ENCODE data around the gene PLEKHA1.

PLEKHA1 gene

DNA sequence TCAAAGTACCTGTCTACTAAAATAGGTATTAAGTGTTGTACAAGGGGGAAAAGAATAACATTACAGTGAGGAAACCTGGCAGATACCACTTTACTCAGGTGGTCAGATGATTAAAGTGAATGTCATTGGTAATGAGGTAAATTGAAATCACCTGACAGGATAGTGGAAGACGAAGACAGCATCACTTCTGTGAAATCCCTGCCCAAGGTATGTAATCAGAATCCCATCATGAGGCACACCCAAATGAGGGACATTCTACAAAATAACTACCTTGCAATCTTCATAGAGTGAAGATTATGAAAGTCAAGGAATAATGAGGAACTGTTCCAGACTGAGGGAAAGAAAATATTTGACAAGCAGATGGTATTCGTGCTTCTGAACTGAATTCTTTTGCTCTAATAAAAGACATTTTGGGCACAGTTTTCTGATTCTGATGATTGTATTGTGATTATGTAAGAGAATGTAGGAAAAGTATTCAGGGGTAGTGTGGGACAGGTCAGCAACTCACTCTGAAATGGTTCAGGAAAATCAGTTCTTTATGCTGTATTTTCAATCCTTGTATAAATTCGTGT is 46.6 kb downstream of the PLEKHA1 start:
- peaks cover 21% of the 10 kb centered on the region for H3K36me3 ChIP-seq (ENCODE audit: insufficient read depth, low read length)
- ATAC-seq (ENCODE audit: insufficient read depth, low read depth), result no peak

DNA sequence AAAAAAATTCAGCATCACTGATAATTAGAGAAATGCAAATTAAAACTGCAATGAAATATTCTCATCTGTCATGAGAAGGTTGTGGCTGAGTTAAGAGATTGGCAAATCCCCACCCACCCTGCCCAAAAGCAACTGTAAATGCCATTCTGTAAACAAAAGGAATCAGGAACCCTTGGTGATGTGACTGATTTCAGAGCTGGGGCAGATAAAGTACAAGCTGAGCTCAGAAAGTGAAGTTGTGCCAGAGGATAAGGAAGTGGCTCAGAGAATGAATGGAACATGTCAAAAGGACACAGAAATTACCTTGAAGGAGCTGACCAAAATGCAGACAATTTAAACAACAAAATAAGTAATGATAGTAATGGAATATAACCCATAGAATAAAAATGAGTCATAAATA is 47.2 kb downstream of the PLEKHA1 start:
- Histone ChIP-seq H3K36me3 (ENCODE audit: insufficient read depth, low read length) (peaks cover 18% of the 10 kb centered on the region), H3K79me2 (ENCODE audit: insufficient read depth, low read length) (no peaks in the 10 kb centered on the region), H3K27ac (ENCODE audit: low read length) (no peak overlapping the region), H2AFZ (ENCODE audit: low read depth, low read length) (no peak overlapping the region), H3K4me1 (ENCODE audit: insufficient read depth, low read length) (peaks cover 2% of the 10 kb centered on the region), H4K20me1 (ENCODE audit: insufficient read depth, low read length) (no peaks in the 10 kb centered on the region), H3K9ac (ENCODE audit: low read depth, low read length) (no peak overlapping the region), H3K9me3 (ENCODE audit: insufficient read depth, low read length, severe bottlenecking) (no peaks in the 10 kb centered on the region), H3K27me3 (ENCODE audit: insufficient read depth, low read length, poor library complexity) (no peaks in the 10 kb centered on the region), H3K4me3 (ENCODE audit: low read depth in 1 of 2, low read length in 2 of 2) (no peak overlapping the region), H3K4me2 (ENCODE audit: insufficient read depth, low read length) (no peak overlapping the region)
- TF ChIP-seq EZH2 (IDR thresholded peaks at IDR 0.05; ENCODE audit: borderline replicate concordance, low read depth, low read length, severe bottlenecking), result no peak
- TF ChIP-seq, protein P1, sequence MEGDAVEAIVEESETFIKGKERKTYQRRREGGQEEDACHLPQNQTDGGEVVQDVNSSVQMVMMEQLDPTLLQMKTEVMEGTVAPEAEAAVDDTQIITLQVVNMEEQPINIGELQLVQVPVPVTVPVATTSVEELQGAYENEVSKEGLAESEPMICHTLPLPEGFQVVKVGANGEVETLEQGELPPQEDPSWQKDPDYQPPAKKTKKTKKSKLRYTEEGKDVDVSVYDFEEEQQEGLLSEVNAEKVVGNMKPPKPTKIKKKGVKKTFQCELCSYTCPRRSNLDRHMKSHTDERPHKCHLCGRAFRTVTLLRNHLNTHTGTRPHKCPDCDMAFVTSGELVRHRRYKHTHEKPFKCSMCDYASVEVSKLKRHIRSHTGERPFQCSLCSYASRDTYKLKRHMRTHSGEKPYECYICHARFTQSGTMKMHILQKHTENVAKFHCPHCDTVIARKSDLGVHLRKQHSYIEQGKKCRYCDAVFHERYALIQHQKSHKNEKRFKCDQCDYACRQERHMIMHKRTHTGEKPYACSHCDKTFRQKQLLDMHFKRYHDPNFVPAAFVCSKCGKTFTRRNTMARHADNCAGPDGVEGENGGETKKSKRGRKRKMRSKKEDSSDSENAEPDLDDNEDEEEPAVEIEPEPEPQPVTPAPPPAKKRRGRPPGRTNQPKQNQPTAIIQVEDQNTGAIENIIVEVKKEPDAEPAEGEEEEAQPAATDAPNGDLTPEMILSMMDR (IDR thresholded peaks at IDR 0.05; ENCODE audit: borderline replicate concordance, extremely low read depth, low read length, poor library complexity, severe bottlenecking), result no peak
- DNase-seq (no peak), ATAC-seq (ENCODE audit: insufficient read depth, low read depth) (no peak)

More for the DNA sequence above, 46.6 kb downstream of the PLEKHA1 start:
- DNase-seq, result no peak
- Histone ChIP-seq H3K27me3 (ENCODE audit: insufficient read depth, low read length, poor library complexity) (no peaks in the 10 kb centered on the region), H3K9me3 (ENCODE audit: insufficient read depth, low read length, severe bottlenecking) (no peaks in the 10 kb centered on the region), H2AFZ (ENCODE audit: low read depth, low read length) (no peak overlapping the region), H3K4me3 (ENCODE audit: low read depth in 1 of 2, low read length in 2 of 2) (no peak overlapping the region), H3K4me1 (ENCODE audit: insufficient read depth, low read length) (peaks cover 8% of the 10 kb centered on the region), H3K4me2 (ENCODE audit: insufficient read depth, low read length) (no peak overlapping the region), H3K27ac (ENCODE audit: low read length) (no peak overlapping the region), H3K9ac (ENCODE audit: low read depth, low read length) (no peak overlapping the region), H4K20me1 (ENCODE audit: insufficient read depth, low read length) (no peaks in the 10 kb centered on the region), H3K79me2 (ENCODE audit: insufficient read depth, low read length) (no peaks in the 10 kb centered on the region)
- TF ChIP-seq EZH2 (IDR thresholded peaks at IDR 0.05; ENCODE audit: borderline replicate concordance, low read depth, low read length, severe bottlenecking), result no peak
- TF ChIP-seq, protein P1 (IDR thresholded peaks at IDR 0.05; ENCODE audit: borderline replicate concordance, extremely low read depth, low read length, poor library complexity, severe bottlenecking), result no peak

DNA sequence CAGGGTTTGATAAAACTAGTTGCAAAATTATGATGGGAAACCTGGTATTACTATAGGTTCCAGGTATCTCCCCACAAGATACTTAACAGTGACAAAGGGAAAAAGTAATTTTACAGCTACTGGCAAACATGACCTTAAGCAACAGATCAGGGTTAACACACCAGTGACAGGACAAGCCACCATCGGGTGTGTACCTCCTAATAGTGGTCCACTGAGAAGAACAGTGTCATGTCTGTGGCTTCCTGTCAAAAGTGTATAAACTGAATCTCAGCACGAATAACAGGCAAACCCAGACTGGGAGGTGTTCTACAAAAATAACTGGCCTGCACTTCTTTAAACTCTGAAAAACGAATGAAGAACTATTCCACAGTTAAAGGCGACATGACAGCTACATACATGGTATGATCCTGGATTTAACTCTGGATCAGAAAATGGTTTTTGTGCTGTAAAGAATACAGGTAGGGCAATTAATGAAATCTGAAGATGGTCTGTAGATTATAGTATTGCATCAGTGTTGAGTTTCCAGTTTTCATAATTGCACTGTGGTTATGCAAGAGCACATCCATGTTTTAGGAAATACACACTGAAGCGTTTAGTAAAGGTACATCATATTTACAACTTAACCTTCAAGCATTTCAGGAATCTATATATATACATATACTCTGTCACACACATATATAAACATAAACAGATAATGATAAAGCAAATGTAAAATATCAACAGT is 47.9 kb downstream of the PLEKHA1 start:
- Histone ChIP-seq H3K4me3 (ENCODE audit: low read depth in 1 of 2, low read length in 2 of 2) (no peak overlapping the region), H3K9ac (ENCODE audit: low read depth, low read length) (no peak overlapping the region), H2AFZ (ENCODE audit: low read depth, low read length) (no peak overlapping the region), H3K4me1 (ENCODE audit: insufficient read depth, low read length) (no peaks in the 10 kb centered on the region), H3K36me3 (ENCODE audit: insufficient read depth, low read length) (peaks cover 24% of the 10 kb centered on the region), H3K27me3 (ENCODE audit: insufficient read depth, low read length, poor library complexity) (no peaks in the 10 kb centered on the region), H3K79me2 (ENCODE audit: insufficient read depth, low read length) (no peaks in the 10 kb centered on the region), H3K27ac (ENCODE audit: low read length) (no peak overlapping the region), H4K20me1 (ENCODE audit: insufficient read depth, low read length) (no peaks in the 10 kb centered on the region), H3K9me3 (ENCODE audit: insufficient read depth, low read length, severe bottlenecking) (no peaks in the 10 kb centered on the region), H3K4me2 (ENCODE audit: insufficient read depth, low read length) (no peak overlapping the region)
- ATAC-seq (ENCODE audit: insufficient read depth, low read depth) (no peak), DNase-seq (no peak)
- no peak for TF ChIP-seq EZH2 (IDR thresholded peaks at IDR 0.05; ENCODE audit: borderline replicate concordance, low read depth, low read length, severe bottlenecking)
- TF ChIP-seq, protein P1 (IDR thresholded peaks at IDR 0.05; ENCODE audit: borderline replicate concordance, extremely low read depth, low read length, poor library complexity, severe bottlenecking), result no peak

All from DND-41 (cell line).